Measurements from ENCODE around the gene RRAS.

Gene RRAS

DNA sequence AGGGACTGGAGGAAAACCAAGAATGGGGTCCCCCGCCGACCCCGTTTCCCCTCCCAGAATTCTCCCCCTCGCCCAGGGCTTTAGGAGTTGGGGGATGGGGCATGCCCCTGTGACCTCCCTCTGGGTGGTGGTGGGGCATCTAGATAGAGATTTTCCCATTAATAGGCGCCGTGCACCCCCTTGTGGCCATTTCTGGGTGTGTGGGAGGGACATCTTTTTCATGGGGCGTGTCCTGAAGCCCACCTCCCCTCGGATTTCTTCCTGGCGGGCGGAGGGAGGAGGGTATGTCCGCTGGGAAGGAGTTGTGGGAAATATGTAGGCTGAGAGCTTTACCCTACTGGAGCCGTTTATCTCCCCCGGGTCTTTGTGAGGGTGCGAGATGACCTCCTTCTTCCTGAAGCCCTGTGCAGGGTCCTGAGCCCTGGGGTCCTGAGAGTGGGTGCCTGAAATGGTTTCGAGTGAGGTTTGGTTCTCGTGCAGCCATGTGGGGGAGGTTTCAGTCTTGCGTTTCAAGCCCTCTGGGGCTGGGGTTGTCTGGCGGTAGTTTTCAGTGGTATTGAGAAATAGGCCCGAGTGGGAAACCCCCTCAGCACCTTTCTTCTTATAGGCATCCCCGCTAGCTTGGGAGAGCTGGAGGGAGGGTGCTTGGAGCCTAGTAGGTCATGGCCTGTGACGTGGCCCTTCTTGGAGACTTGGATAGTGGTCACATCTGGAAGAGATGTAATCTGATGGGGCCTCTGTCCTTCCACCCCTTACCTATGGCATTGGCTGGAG lies 38.1 kb upstream of the RRAS start:
- TF ChIP-seq EZH2 (optimal IDR thresholded peaks at IDR 0.05; ENCODE audit: low read depth, low read length), result no peak
- TF ChIP-seq, protein P1, sequence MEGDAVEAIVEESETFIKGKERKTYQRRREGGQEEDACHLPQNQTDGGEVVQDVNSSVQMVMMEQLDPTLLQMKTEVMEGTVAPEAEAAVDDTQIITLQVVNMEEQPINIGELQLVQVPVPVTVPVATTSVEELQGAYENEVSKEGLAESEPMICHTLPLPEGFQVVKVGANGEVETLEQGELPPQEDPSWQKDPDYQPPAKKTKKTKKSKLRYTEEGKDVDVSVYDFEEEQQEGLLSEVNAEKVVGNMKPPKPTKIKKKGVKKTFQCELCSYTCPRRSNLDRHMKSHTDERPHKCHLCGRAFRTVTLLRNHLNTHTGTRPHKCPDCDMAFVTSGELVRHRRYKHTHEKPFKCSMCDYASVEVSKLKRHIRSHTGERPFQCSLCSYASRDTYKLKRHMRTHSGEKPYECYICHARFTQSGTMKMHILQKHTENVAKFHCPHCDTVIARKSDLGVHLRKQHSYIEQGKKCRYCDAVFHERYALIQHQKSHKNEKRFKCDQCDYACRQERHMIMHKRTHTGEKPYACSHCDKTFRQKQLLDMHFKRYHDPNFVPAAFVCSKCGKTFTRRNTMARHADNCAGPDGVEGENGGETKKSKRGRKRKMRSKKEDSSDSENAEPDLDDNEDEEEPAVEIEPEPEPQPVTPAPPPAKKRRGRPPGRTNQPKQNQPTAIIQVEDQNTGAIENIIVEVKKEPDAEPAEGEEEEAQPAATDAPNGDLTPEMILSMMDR (IDR thresholded peaks at IDR 0.05; ENCODE audit: low read length), result peak; percentile 72
- Histone ChIP-seq H3K4me3 (ENCODE audit: low read length) (peak overlapping the region; percentile 99), H3K9me2 (replicated peaks; ENCODE audit: insufficient read depth, low read length) (no peaks in the 10 kb centered on the region), H3K36me3 (replicated peaks; ENCODE audit: insufficient read depth, low read length) (peaks cover 6% of the 10 kb centered on the region; the same call in 1 of the 2 replicates), H3K27me3 (replicated peaks; ENCODE audit: insufficient read depth, low read length) (no peaks in the 10 kb centered on the region), H2AFZ (ENCODE audit: low read length) (no peak overlapping the region), H3K79me2 (ENCODE audit: low read length) (peaks cover 54% of the 10 kb centered on the region), H4K20me1 (ENCODE audit: insufficient read depth, low read length) (peaks cover 9% of the 10 kb centered on the region; the same call in 1 of the 2 replicates), H3K9ac (ENCODE audit: low read length) (peak overlapping the region; percentile 100), H3F3A (ENCODE audit: insufficient read depth, low read length) (peaks cover 51% of the 10 kb centered on the region), H3K4me1 (ENCODE audit: low read length) (peaks cover 16% of the 10 kb centered on the region), H3K9me3 (replicated peaks; ENCODE audit: insufficient read depth, low read length) (no peaks in the 10 kb centered on the region), H3K27ac (ENCODE audit: low read length) (peak overlapping the region; percentile 96), H3K4me2 (ENCODE audit: low read depth, low read length) (peak overlapping the region; percentile 74)
- DNase-seq, result peak; percentile 75

DNA sequence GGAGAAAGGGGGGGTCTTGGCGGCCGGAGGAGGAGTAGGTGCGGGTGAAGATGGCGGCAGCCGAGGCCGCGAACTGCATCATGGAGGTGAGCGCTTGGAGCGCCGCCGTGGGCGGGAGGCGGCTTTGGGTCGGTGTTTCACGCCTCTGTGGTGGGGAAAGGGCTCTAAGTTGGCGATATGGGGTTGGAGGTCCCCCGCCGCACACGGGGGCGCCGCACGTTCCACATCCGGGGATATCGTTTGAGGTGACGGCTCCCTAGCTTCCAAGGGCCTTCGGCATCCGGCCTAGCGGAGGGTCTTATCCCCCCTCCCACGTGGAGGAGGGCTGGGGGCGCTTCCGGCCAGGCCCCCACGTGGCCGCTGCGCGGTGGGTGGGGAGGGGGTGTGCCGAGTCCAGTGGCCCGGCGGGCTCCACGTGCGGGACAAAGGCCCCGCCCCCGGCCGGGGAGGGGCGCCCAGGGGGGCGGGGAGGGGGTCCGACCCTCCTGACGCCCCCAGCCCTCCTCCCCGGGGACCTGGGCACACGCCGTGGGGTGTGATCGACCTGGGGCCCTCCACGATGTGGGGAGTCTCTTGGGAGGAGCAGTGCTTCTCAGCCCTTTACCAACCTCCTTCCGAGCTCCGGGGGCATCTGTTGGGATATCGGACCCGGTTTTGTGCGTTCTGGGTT lies 37.4 kb upstream of the RRAS start, which contains the start of gene PRMT1:
Gene PRMT1 (plus strand): TSS at position 41 of the 670 bp plus-strand sequence. CDS start 10 bp downstream, at position 51.
- TF ChIP-seq, protein P1 (IDR thresholded peaks at IDR 0.05; ENCODE audit: low read length), result no peak
- no peak for TF ChIP-seq EZH2 (optimal IDR thresholded peaks at IDR 0.05; ENCODE audit: low read depth, low read length)
- TF ChIP-seq EZH2phosphoT487 (IDR thresholded peaks at IDR 0.05; ENCODE audit: low read length), result no peak

GRCh38 chr19:49676784-49677230 lies 36.9 kb upstream of the RRAS start:
- peaks cover 46% of the 10 kb centered on the region for H3K79me2 ChIP-seq (ENCODE audit: low read length)
- no peaks in the 10 kb centered on the region for H3K9me3 ChIP-seq (replicated peaks; ENCODE audit: insufficient read depth, low read length)
- H3K36me3 ChIP-seq (replicated peaks; ENCODE audit: insufficient read depth, low read length), result peaks cover 2% of the 10 kb centered on the region; the same call in 1 of the 2 replicates
- peak overlapping the region; percentile 74; the same call in 1 of the 2 replicates for H3K4me2 ChIP-seq (ENCODE audit: low read depth, low read length)
- H3K4me3 ChIP-seq (ENCODE audit: low read length), result peak overlapping the region; percentile 99
- H3K9ac ChIP-seq (ENCODE audit: low read length), result peak overlapping the region; percentile 100
- H3K9me2 ChIP-seq (replicated peaks; ENCODE audit: insufficient read depth, low read length), result no peaks in the 10 kb centered on the region
- no peak for TF ChIP-seq EZH2 (optimal IDR thresholded peaks at IDR 0.05; ENCODE audit: low read depth, low read length)
- TF ChIP-seq EZH2phosphoT487 (IDR thresholded peaks at IDR 0.05; ENCODE audit: low read length), result no peak
- TF ChIP-seq, protein P1 (IDR thresholded peaks at IDR 0.05; ENCODE audit: low read length), result no peak
- peak overlapping the region; percentile 59 for H2AFZ ChIP-seq (ENCODE audit: low read length)
- peak; percentile 99 for DNase-seq
- no peaks in the 10 kb centered on the region for H3K27me3 ChIP-seq (replicated peaks; ENCODE audit: insufficient read depth, low read length)
- peaks cover 21% of the 10 kb centered on the region for H3K4me1 ChIP-seq (ENCODE audit: low read length)
- H4K20me1 ChIP-seq (ENCODE audit: insufficient read depth, low read length), result peaks cover 9% of the 10 kb centered on the region; the same call in 1 of the 2 replicates
- H3K27ac ChIP-seq (ENCODE audit: low read length), result peak overlapping the region; percentile 96
- H3F3A ChIP-seq (ENCODE audit: insufficient read depth, low read length), result peaks cover 57% of the 10 kb centered on the region

More for the DNA sequence above, 37.4 kb upstream of the RRAS start, which contains the start of gene PRMT1:
- Histone ChIP-seq H3F3A (ENCODE audit: insufficient read depth, low read length) (peaks cover 51% of the 10 kb centered on the region), H3K9me3 (replicated peaks; ENCODE audit: insufficient read depth, low read length) (no peaks in the 10 kb centered on the region), H3K4me1 (ENCODE audit: low read length) (peaks cover 16% of the 10 kb centered on the region), H3K27me3 (replicated peaks; ENCODE audit: insufficient read depth, low read length) (no peaks in the 10 kb centered on the region), H3K9me2 (replicated peaks; ENCODE audit: insufficient read depth, low read length) (no peaks in the 10 kb centered on the region), H3K27ac (ENCODE audit: low read length) (peak within 1 kb of the TSS; percentile 96), H3K4me2 (ENCODE audit: low read depth, low read length) (peak within 1 kb of the TSS; percentile 74), H3K79me2 (ENCODE audit: low read length) (peaks cover 52% of the 10 kb centered on the region), H4K20me1 (ENCODE audit: insufficient read depth, low read length) (peaks cover 9% of the 10 kb centered on the region; the same call in 1 of the 2 replicates), H3K4me3 (ENCODE audit: low read length) (peak within 1 kb of the TSS; percentile 99), H3K36me3 (replicated peaks; ENCODE audit: insufficient read depth, low read length) (peaks cover 6% of the 10 kb centered on the region; the same call in 1 of the 2 replicates), H3K9ac (ENCODE audit: low read length) (peak within 1 kb of the TSS; percentile 100), H2AFZ (ENCODE audit: low read length) (peak within 1 kb of the TSS; percentile 59)
- DNase-seq, result peak; percentile 44
